PC-3 (cell line): ENCODE data around the gene PKDREJ. TPM values are rescaled to one million over a fixed set of nuclear protein-coding genes. Genes with fewer than 3 reads are reported as not detected.
A peak's percentile ranks its signal among the peaks of the same experiment; 100 is the strongest.

Source experiments
- ATAC-seq: fragments of 200-7000 bp; cut with Tn5 transposase; 2 replicates; pipeline ENCODE4 v1.9.1; 2020; ENCODE audit warnings: mild to moderate bottlenecking, moderate library complexity
- BruUV-seq: library from RNA; stranded (reverse); fragments of 400-500 nt; replicated peaks from 2 replicates; lab custom pipeline; 2021; lab: Mats Ljungman, UMichigan
- CTCF ChIA-PET: fragments of 300-600 bp; sonication (Branson Sonifier 250); formaldehyde crosslinking; loops from one replicate; lab custom pipeline; 2022; ENCODE audit warnings: antibody characterized with exemption; lab: Charles Lee
- POLR2A ChIA-PET: fragments of 300-600 bp; sonication (Branson Sonifier 250); formaldehyde crosslinking; loops from one replicate; lab custom pipeline; 2022; ENCODE audit warnings: antibody characterized with exemption; ENCODE audit not compliant: unreplicated experiment; lab: Charles Lee
- DNase-seq: peaks from one replicate; pipeline ENCODE4 v3.0.0-alpha.2; 2015
- H2AFZ ChIP-seq: fragments of 300-600 bp; sonication (generic); 2 replicates; pipeline ENCODE4 v1.6.0; 2016; ENCODE audit warnings: antibody characterized with exemption, low read length
- H3F3A ChIP-seq: fragments of 300-600 bp; sonication (generic); one replicate; pipeline ENCODE4 v1.6.0; 2017; ENCODE audit warnings: antibody characterized with exemption, low read length, control low read depth, mild to moderate bottlenecking; ENCODE audit not compliant: unreplicated experiment
- H3K27ac ChIP-seq: fragments of 300-600 bp; sonication (generic); 2 replicates; pipeline ENCODE4 v1.5.1; 2016; ENCODE audit warnings: mild to moderate bottlenecking, low read length
- H3K27me3 ChIP-seq: fragments of 300-600 bp; sonication (generic); 2 replicates; pipeline ENCODE4 v1.6.1; 2016; ENCODE audit warnings: low read length, mixed read lengths
- H3K36me3 ChIP-seq: fragments of 300-600 bp; sonication (generic); 2 replicates; pipeline ENCODE4 v1.6.1; 2016; ENCODE audit warnings: low read depth, mixed run types, low read length, mixed read lengths
- H3K4me1 ChIP-seq: fragments of 300-600 bp; sonication (generic); 2 replicates; pipeline ENCODE4 v1.5.1; 2016; ENCODE audit warnings: low read length; ENCODE audit not compliant: insufficient read depth
- H3K4me2 ChIP-seq: fragments of 300-600 bp; sonication (generic); 2 replicates; pipeline ENCODE4 v1.6.0; 2016; ENCODE audit warnings: low read length
- H3K4me3 ChIP-seq: fragments of 300-600 bp; sonication (generic); 2 replicates; pipeline ENCODE4 v1.5.1; 2016; ENCODE audit warnings: mild to moderate bottlenecking, low read length, mixed read lengths
- H3K79me2 ChIP-seq: fragments of 300-600 bp; sonication (generic); 2 replicates; pipeline ENCODE4 v1.6.1; 2017; ENCODE audit warnings: low read length, mixed read lengths
- H3K9ac ChIP-seq: fragments of 300-600 bp; sonication (generic); 2 replicates; pipeline ENCODE4 v1.6.0; 2016; ENCODE audit warnings: mild to moderate bottlenecking, low read length
- H3K9me2 ChIP-seq: fragments of 300-600 bp; sonication (generic); replicated peaks from 2 replicates; pipeline ENCODE4 v1.6.1; 2016; ENCODE audit warnings: mixed run types, low read length, mixed read lengths
- H3K9me3 ChIP-seq: fragments of 300-600 bp; sonication (generic); 2 replicates; pipeline ENCODE4 v1.6.1; 2016; ENCODE audit warnings: low read length, mixed read lengths
- H4K20me1 ChIP-seq: fragments of 300-600 bp; sonication (generic); 2 replicates; pipeline ENCODE4 v1.6.1; 2016; ENCODE audit warnings: low read length, mixed read lengths
- EZH2 ChIP-seq: fragments of 300-600 bp; sonication (generic); IDR thresholded peaks from one replicate; pipeline ENCODE4 v1.6.1; 2017; ENCODE audit warnings: antibody characterized with exemption, mild to moderate bottlenecking, low read length; ENCODE audit not compliant: unreplicated experiment
- EZH2phosphoT487 ChIP-seq: fragments of 300-600 bp; sonication (generic); IDR thresholded peaks from 2 replicates; pipeline ENCODE4 v1.6.1; 2018; ENCODE audit warnings: mild to moderate bottlenecking, antibody characterized with exemption, low read length, borderline replicate concordance
- intact Hi-C: fragments of 100-400 bp; cut with micrococcal nuclease; formaldehyde crosslinking; loops from 2 replicates; pipeline ENCODE4 v1.9.0; 2023
- total RNA-seq: library from RNA; depleted of rRNA; stranded (reverse); fragments of >200 nt; gene quantifications from 2 replicates; pipeline ENCODE4 v1.2.3, GENCODE V29; 2014
- TF ChIP-seq, protein P1 (sequence below): fragments of 300-600 bp; sonication (generic); conservative IDR thresholded peaks from 2 replicates; pipeline ENCODE4 v1.5.1; 2017; ENCODE audit warnings: antibody characterized with exemption, low read depth, mild to moderate bottlenecking, low read length

The PKDREJ gene
- total RNA-seq, 1 experiment from 2014 or later, result not detected

DNA sequence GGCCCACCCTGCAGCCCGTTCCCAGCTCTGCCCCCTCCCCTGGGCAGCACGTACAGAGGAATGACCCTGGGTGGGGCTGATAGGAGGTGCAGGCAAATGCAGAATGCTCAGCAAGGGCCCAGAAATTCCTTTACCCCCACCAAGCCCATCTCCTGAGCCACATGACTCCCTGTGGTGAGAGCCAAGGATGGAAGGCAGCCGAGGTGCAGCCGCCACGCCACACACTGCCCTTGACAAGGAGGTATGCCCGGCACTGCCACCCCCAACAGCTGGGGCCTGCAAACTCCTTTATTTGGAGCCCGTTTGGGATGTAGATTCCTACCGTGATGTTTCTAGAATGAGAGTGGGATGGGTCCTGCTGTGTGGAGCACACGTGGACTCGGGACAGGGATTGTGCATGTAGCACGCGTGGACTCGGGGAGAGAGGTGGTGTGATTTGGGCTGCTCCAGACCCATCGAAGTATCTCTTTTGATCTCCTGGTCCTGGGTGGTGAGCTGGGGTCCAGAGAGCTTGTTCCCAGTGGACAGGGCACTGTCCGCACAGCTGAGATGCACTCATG, 46.5 kb upstream of the PKDREJ start:
- peaks cover 39% of the 10 kb centered on the region for H3K79me2 ChIP-seq
- no peaks in the 10 kb centered on the region for H3F3A ChIP-seq
- ChIA-PET CTCF (no interaction called here), POLR2A (no interaction called here)
- no peaks in the 10 kb centered on the region for H3K27me3 ChIP-seq
- BruUV-seq, result no TSS peak
- no peak overlapping the region for H3K4me3 ChIP-seq
- H3K36me3 ChIP-seq, result peaks cover 26% of the 10 kb centered on the region
- DNase-seq, result no peak
- no peak overlapping the region for H2AFZ ChIP-seq
- no peaks in the 10 kb centered on the region for H4K20me1 ChIP-seq
- H3K4me2 ChIP-seq, result no peak overlapping the region
- no peak overlapping the region for H3K9ac ChIP-seq
- H3K4me1 ChIP-seq, result no peaks in the 10 kb centered on the region
- H3K9me2 ChIP-seq, result no peaks in the 10 kb centered on the region
- intact Hi-C loops, result loop anchor here (10.0 kb wide), 1 partner anchor 315 kb away; no protein-coding TSS in a partner anchor
- ATAC-seq, result no peak
- TF ChIP-seq, protein P1, sequence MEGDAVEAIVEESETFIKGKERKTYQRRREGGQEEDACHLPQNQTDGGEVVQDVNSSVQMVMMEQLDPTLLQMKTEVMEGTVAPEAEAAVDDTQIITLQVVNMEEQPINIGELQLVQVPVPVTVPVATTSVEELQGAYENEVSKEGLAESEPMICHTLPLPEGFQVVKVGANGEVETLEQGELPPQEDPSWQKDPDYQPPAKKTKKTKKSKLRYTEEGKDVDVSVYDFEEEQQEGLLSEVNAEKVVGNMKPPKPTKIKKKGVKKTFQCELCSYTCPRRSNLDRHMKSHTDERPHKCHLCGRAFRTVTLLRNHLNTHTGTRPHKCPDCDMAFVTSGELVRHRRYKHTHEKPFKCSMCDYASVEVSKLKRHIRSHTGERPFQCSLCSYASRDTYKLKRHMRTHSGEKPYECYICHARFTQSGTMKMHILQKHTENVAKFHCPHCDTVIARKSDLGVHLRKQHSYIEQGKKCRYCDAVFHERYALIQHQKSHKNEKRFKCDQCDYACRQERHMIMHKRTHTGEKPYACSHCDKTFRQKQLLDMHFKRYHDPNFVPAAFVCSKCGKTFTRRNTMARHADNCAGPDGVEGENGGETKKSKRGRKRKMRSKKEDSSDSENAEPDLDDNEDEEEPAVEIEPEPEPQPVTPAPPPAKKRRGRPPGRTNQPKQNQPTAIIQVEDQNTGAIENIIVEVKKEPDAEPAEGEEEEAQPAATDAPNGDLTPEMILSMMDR, result no peak
- TF ChIP-seq EZH2phosphoT487 (no peak), EZH2 (no peak)
- H3K9me3 ChIP-seq, result no peaks in the 10 kb centered on the region
- no peak overlapping the region for H3K27ac ChIP-seq

DNA sequence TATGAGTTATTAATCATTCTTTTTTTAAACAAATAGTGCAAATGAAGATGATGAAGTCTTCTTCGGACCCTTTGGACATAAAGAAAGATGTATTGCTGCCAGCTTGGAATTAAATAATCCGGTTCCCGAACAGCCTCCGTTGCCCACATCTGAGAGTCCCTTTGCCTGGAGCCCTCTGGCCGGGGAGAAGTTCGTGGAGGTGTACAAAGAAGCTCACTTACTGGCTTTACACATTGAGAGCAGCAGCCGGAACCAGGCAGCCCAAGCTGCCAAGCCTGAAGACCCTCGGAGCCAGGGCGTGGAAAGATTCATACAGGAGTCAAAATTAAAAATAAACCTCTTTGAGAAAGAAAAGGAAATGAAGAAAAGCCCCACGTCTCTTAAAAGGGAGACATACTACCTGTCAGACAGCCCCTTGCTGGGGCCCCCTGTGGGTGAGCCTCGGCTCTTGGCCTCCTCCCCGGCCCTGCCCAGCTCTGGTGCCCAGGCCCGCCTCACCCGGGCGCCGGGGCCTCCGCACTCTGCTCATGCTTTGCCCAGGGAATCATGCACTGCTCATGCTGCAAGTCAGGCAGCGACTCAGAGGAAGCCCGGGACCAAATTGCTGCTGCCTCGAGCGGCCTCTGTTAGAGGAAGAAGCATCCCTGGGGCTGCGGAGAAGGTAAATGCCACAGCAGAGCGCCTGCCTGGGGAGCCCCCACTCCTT, 45.3 kb upstream of the PKDREJ start:
- CTCF ChIA-PET, result no interaction called here
- Histone ChIP-seq H3K27ac (no peak overlapping the region), H3K9me2 (no peaks in the 10 kb centered on the region), H3K4me2 (no peak overlapping the region), H3K9ac (no peak overlapping the region), H3K27me3 (no peaks in the 10 kb centered on the region), H3K36me3 (peaks cover 23% of the 10 kb centered on the region), H4K20me1 (peaks cover 7% of the 10 kb centered on the region; the same call in 1 of the 2 replicates), H3F3A (no peaks in the 10 kb centered on the region), H3K4me3 (no peak overlapping the region), H3K79me2 (peaks cover 50% of the 10 kb centered on the region), H3K4me1 (peaks cover 1% of the 10 kb centered on the region), H3K9me3 (no peaks in the 10 kb centered on the region), H2AFZ (no peak overlapping the region)
- intact Hi-C loops, result no loop called here
- BruUV-seq, result no TSS peak
- no peak for ATAC-seq
- POLR2A ChIA-PET, result no interaction called here
- TF ChIP-seq, protein P1, result no peak
- no peak for TF ChIP-seq EZH2phosphoT487
- TF ChIP-seq EZH2, result no peak
- no peak for DNase-seq

GRCh38 chr22:46303347-46303965, 40.3 kb upstream of the PKDREJ start:
- Histone ChIP-seq H3K4me1 (peaks cover 5% of the 10 kb centered on the region), H3K9me2 (no peaks in the 10 kb centered on the region), H3K27me3 (no peaks in the 10 kb centered on the region), H3K36me3 (peaks cover 28% of the 10 kb centered on the region), H3K9me3 (no peaks in the 10 kb centered on the region), H3K4me3 (no peak overlapping the region), H2AFZ (no peak overlapping the region), H3K27ac (no peak overlapping the region), H3K79me2 (peaks cover 80% of the 10 kb centered on the region), H3F3A (no peaks in the 10 kb centered on the region), H3K4me2 (peak overlapping the region; percentile 30; the same call in 1 of the 2 replicates), H3K9ac (no peak overlapping the region), H4K20me1 (peaks cover 10% of the 10 kb centered on the region; the same call in 1 of the 2 replicates)
- DNase-seq (peak; percentile 20), ATAC-seq (peak; percentile 48)
- POLR2A ChIA-PET, result no interaction called here
- no peak for TF ChIP-seq EZH2phosphoT487
- TF ChIP-seq EZH2, result no peak
- TF ChIP-seq, protein P1, result no peak
- CTCF ChIA-PET, result no interaction called here
- intact Hi-C loops, result no loop called here
- no TSS peak for BruUV-seq
